Central memory CD8-positive, alpha-beta T cell (primary cell): ENCODE results near the gene ECM1.

ENCODE experiments used
- ATAC-seq: fragments of 150-1000 bp; cut with Tn5 transposase; replicated peaks from 2 replicates; pipeline ENCODE4 v1.10.0; 2022; ENCODE audit warnings: mild to moderate bottlenecking, moderate FRiP score, moderate number of reproducible peaks; ENCODE audit not compliant: poor library complexity, severe bottlenecking; ENCODE audit errors: extremely low read depth
- DNase-seq, 2 donors: peaks; one replicate each; pipeline ENCODE4 v3.0.0; 2021; ENCODE audit warnings: low spot score in 2 of 2
- H3K27ac Mint-ChIP-seq: one replicate; pipeline ENCODE4 v1.8.0; 2022; ENCODE audit warnings: low read depth, mild to moderate bottlenecking, moderate library complexity, mixed read lengths
- H3K27me3 Mint-ChIP-seq: one replicate; pipeline ENCODE4 v1.8.0; 2022; ENCODE audit warnings: mixed read lengths
- H3K36me3 Mint-ChIP-seq: one replicate; pipeline ENCODE4 v1.8.0; 2022; ENCODE audit warnings: mild to moderate bottlenecking, moderate library complexity, mixed read lengths; ENCODE audit not compliant: insufficient read depth
- H3K4me1 Mint-ChIP-seq: one replicate; pipeline ENCODE4 v1.8.0; 2022; ENCODE audit warnings: mixed read lengths
- H3K4me3 Mint-ChIP-seq: one replicate; pipeline ENCODE4 v1.8.0; 2022; ENCODE audit warnings: mild to moderate bottlenecking, moderate library complexity, mixed read lengths
- H3K9me3 Mint-ChIP-seq: one replicate; pipeline ENCODE4 v1.8.0; 2022; ENCODE audit warnings: mixed read lengths

Gene ECM1

DNA sequence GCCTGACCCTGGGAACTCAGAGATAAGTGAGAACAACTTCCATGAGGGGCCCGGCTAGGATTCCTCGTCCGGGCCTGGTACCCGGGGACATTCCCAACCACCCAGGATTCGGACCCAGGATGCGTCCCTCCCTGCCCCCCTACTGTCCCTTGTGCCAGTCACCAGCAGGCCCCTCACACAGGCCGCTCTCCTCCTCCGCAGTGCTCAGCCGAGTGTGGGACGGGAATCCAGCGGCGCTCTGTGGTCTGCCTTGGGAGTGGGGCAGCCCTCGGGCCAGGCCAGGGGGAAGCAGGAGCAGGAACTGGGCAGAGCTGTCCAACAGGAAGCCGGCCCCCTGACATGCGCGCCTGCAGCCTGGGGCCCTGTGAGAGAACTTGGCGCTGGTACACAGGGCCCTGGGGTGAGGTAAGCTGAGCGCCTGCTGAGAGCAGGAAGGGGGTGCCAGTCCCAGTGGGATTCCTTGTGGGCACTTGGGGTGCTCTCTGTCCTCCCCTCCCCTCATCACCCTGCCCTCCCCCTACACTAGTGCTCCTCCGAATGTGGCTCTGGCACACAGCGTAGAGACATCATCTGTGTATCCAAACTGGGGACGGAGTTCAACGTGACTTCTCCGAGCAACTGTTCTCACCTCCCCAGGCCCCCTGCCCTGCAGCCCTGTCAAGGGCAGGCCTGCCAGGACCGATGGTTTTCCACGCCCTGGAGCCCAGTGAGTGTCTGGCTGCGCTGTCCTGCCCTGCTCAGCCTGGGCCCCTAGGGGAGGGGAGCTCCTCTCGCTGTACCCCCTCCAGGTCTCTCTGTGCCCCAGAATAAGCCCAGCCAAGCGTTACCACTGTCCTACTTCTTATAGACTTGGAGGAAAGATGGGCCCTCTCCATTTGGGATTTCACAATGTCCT lies 51.1 kb downstream of the ECM1 start:
- Mint-ChIP-seq H3K36me3 (peaks cover 30% of the 10 kb centered on the region), H3K27ac (no peak overlapping the region), H3K4me1 (peaks cover 45% of the 10 kb centered on the region), H3K4me3 (no peak overlapping the region), H3K9me3 (no peaks in the 10 kb centered on the region), H3K27me3 (no peaks in the 10 kb centered on the region)
- DNase-seq, result no peak
- ATAC-seq, result no peak

DNA sequence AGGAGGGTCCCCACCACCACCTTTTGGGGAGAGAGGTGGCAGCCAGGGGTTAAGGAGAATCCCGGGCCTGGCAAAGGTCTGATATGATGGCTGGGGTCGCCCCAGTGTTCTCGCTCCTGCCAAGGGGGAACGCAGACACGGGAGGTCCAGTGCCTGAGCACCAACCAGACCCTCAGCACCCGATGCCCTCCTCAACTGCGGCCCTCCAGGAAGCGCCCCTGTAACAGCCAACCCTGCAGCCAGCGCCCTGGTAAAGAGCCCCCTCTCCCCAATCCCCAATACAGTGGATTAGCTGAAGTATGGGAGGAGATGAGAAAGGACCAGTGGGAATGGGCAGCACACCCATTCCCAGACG lies 51.7 kb downstream of the ECM1 start:
- ATAC-seq, result no peak

DNA sequence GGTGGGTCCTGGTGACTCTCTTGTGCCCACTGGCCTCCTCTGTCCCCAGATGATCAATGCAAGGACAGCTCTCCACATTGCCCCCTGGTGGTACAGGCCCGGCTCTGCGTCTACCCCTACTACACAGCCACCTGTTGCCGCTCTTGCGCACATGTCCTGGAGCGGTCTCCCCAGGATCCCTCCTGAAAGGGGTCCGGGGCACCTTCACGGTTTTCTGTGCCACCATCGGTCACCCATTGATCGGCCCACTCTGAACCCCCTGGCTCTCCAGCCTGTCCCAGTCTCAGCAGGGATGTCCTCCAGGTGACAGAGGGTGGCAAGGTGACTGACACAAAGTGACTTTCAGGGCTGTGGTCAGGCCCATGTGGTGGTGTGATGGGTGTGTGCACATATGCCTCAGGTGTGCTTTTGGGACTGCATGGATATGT lies 52.1 kb downstream of the ECM1 start:
- ATAC-seq, result no peak
- peak overlapping the region; percentile 97 for H3K27ac Mint-ChIP-seq
- H3K36me3 Mint-ChIP-seq, result peaks cover 26% of the 10 kb centered on the region
- peak; percentile 56 to 61 for DNase-seq
- H3K4me1 Mint-ChIP-seq, result peaks cover 48% of the 10 kb centered on the region
- peak overlapping the region; percentile 85 for H3K4me3 Mint-ChIP-seq
- no peaks in the 10 kb centered on the region for H3K9me3 Mint-ChIP-seq
- H3K27me3 Mint-ChIP-seq, result no peaks in the 10 kb centered on the region

More for the DNA sequence above, 51.7 kb downstream of the ECM1 start:
- Mint-ChIP-seq H3K4me3 (peak overlapping the region; percentile 85), H3K27ac (peak overlapping the region; percentile 97), H3K9me3 (no peaks in the 10 kb centered on the region), H3K27me3 (no peaks in the 10 kb centered on the region), H3K36me3 (peaks cover 26% of the 10 kb centered on the region), H3K4me1 (peaks cover 48% of the 10 kb centered on the region)
- DNase-seq, result no peak

DNA sequence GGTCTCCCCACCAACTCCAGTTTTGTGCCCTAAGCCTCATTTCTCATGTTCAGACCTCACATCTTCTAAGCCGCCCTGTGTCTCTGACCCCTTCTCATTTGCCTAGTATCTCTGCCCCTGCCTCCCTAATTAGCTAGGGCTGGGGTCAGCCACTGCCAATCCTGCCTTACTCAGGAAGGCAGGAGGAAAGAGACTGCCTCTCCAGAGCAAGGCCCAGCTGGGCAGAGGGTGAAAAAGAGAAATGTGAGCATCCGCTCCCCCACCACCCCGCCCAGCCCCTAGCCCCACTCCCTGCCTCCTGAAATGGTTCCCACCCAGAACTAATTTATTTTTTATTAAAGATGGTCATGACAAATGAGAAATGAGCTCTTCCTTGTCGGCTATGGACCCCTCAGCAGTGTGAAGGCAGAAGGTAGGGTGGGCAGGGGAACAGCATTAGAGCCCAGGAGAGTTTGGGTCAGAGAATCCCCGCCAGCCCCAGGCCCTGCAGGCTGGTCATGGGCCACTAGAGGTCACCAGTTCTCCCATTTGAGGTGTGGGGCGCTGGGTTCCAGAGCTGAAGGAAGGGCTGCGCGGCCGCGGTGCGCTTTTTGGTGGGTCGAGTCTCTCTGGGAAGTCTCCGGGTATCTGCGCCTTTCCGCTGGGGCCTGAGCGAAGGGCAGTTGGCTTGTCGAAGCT lies 52.8 kb downstream of the ECM1 start:
- Mint-ChIP-seq H3K36me3 (peaks cover 23% of the 10 kb centered on the region), H3K27ac (peak overlapping the region; percentile 97), H3K27me3 (no peaks in the 10 kb centered on the region), H3K9me3 (no peaks in the 10 kb centered on the region), H3K4me3 (peak overlapping the region; percentile 85), H3K4me1 (peaks cover 45% of the 10 kb centered on the region)
- DNase-seq, result peak; percentile 67 to 71
- peak; percentile 29 for ATAC-seq

DNA sequence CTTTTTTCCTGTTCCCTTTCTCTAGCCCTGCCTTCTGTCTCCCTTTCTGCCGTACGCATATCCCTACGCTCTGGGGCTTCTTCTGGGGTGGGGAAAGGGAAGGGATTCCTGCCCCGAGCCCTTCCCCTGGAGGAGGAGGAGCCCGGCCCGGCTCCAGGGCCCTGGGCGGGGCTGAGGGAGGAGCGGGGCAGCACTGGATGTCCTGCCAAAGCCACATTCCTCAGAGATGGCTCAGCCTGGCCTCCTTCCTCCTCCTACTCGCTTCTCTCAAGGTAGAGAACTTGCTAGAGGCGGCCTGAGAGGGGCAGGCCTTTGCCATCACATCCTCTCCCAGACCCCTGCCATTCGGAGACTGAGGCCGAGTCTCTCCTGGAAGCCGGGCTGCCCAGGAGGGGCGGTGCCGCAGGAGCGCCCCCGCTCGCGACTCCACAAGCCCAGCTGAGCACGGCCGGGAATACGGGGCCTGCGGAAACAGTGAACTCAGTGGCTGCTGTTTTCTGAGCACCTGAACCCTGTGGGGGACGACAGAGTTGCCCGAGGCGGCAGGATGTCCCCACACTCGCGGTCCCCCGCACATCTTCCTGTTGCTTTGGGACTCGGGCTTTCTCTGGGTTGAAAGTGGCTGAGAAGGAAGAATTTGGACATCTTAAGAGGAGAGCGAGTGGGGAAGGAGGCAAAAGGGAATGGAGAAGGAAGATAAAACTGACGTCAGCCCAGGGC lies 53.5 kb downstream of the ECM1 start:
- H3K27ac Mint-ChIP-seq, result peak overlapping the region; percentile 97
- H3K4me1 Mint-ChIP-seq, result peaks cover 45% of the 10 kb centered on the region
- H3K4me3 Mint-ChIP-seq, result peak overlapping the region; percentile 85
- H3K27me3 Mint-ChIP-seq, result no peaks in the 10 kb centered on the region
- peak; percentile 26 for ATAC-seq
- no peaks in the 10 kb centered on the region for H3K9me3 Mint-ChIP-seq
- DNase-seq, result peak; percentile 54 to 55
- peaks cover 26% of the 10 kb centered on the region for H3K36me3 Mint-ChIP-seq

DNA sequence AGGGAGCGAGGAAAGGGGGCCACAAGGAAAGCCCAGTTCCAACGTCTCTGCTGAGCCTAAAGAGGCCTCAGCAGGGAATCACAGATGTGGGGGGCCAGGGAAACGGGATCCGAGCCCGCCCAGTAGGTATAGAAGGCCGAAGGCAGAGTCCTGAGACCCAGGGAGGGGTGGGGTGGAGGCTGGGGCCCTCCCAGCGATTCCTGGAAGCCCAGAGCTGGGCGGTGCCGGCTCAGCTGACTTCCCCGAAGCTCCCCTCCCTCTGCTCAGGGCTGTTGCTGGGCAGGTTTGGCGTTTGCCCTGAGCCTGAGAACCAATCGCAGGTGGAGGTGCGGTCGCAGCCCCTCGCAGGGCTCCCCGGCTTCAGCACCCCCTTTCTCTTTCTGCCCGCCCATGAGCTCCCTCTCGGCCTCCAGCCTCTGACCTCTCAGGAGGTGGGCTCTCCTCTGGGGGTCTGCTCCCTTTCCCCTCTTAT lies 54.1 kb downstream of the ECM1 start:
- no peaks in the 10 kb centered on the region for H3K27me3 Mint-ChIP-seq

DNA sequence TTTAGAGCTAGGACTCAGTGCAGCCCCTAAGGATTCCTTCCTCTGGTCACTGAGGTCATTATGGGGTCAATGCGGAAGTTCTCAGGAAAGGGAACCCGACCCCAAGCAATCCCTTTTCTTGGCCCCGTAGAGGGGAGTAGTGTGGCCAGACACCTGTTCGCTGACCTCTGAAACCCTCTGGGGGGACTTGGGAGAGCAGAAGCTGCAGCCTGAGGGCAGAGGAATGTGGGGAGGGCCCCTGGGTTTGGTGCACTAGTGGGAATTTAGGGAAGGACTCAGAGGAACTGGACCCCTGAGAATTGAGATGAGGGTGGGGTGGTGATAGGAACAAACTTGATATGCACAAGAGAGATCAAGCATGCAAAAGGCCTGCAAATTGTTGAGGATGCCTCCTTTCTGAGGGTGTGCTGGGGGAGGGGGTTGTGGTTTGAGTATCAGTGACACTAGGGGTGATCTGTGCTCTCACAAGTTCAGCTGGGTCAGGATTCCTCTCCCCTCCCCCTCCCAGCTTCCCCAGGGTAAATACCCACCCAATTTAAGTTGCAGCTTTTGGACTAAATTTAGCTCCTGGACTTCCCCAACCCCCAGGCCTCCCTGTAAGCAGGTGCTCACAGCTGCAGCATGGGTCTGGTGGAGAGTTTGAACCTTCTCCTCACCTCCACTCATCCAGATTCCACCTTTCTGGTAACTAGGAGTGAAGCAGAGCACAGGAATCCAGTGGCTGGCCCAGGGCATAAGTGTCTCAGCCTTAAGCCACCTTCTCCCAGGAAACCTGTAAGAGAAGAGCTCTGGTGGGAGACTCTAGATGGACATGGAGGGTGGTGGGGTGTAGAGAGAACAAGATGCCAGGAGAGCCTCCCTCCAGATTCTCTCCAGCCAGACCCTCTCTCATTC lies 54.8 kb downstream of the ECM1 start:
- peak in 1 of 2 donors; percentile 53 for DNase-seq
- no peaks in the 10 kb centered on the region for H3K27me3 Mint-ChIP-seq
- H3K4me1 Mint-ChIP-seq, result peaks cover 58% of the 10 kb centered on the region
- peak overlapping the region; percentile 97 for H3K27ac Mint-ChIP-seq
- H3K4me3 Mint-ChIP-seq, result peak overlapping the region; percentile 85
- ATAC-seq, result peak; percentile 26
- no peaks in the 10 kb centered on the region for H3K9me3 Mint-ChIP-seq
- peaks cover 28% of the 10 kb centered on the region for H3K36me3 Mint-ChIP-seq

More for the DNA sequence above, 54.1 kb downstream of the ECM1 start:
- Mint-ChIP-seq H3K4me1 (peaks cover 51% of the 10 kb centered on the region), H3K36me3 (peaks cover 26% of the 10 kb centered on the region), H3K4me3 (peak overlapping the region; percentile 85), H3K27ac (peak overlapping the region; percentile 97), H3K9me3 (no peaks in the 10 kb centered on the region)
- ATAC-seq, result peak; percentile 40
- DNase-seq, result peak; percentile 57 to 60
